ENCODE data around the gene NUMB. TPM values are rescaled to one million over a fixed set of nuclear protein-coding genes. Genes with fewer than 3 reads are reported as not detected.

The NUMB gene
- total RNA-seq, 1 experiment from 2014 or later: 46.5 TPM

GRCh38 chr14:73325063-73325462, 133.3 kb downstream of the NUMB start:
- Histone ChIP-seq H3K9ac (ENCODE audit: extremely low read depth, insufficient read length, low read length) (no peak overlapping the region), H4K5ac (ENCODE audit: insufficient read length, low read depth, low read length) (no peak overlapping the region), H3K4me2 (ENCODE audit: insufficient read depth, insufficient read length, low read length) (no peak overlapping the region), H2BK120ac (ENCODE audit: low read depth, low read length, poor library complexity, severe bottlenecking) (no peak overlapping the region), H3K4me1 (ENCODE audit: insufficient read depth, low read length) (peaks cover 4% of the 10 kb centered on the region), H3K18ac (ENCODE audit: insufficient read length, low read depth, low read length) (no peak overlapping the region), H3K79me1 (ENCODE audit: insufficient read depth, low read depth, low read length, poor library complexity, severe bottlenecking) (no peaks in the 10 kb centered on the region), H3K23ac (ENCODE audit: insufficient read length, low read depth, low read length) (no peak overlapping the region), H2AK5ac (ENCODE audit: insufficient read length, low read length) (no peak overlapping the region), H3K23me2 (ENCODE audit: insufficient read length, low read depth, low read length, poor library complexity, severe bottlenecking) (no peaks in the 10 kb centered on the region), H4K91ac (ENCODE audit: insufficient read length, low read depth, low read length) (no peak overlapping the region), H3K56ac (ENCODE audit: insufficient read length, low read depth, low read length) (no peak overlapping the region), H2BK5ac (ENCODE audit: insufficient read length, low read length) (no peak overlapping the region), H2BK15ac (ENCODE audit: low read depth, low read length) (no peak overlapping the region), H3K4ac (ENCODE audit: low read depth, low read length) (no peak overlapping the region), H4K8ac (replicated peaks; ENCODE audit: insufficient read length, low read depth, low read length) (no peak overlapping the region), H3K27ac (ENCODE audit: insufficient read length, low read depth, low read length) (no peak overlapping the region), H4K20me1 (ENCODE audit: control insufficient read depth, insufficient read depth, insufficient read length) (no peaks in the 10 kb centered on the region), H2BK12ac (ENCODE audit: insufficient read length, low read depth, low read length) (no peak overlapping the region), H2BK20ac (ENCODE audit: low read depth, low read length, poor library complexity, severe bottlenecking) (no peak overlapping the region), H3T11ph (ENCODE audit: low read length) (no peak overlapping the region), H2AFZ (ENCODE audit: low read length) (no peak overlapping the region), H3K27me3 (ENCODE audit: insufficient read depth, low read length) (no peaks in the 10 kb centered on the region), H3K14ac (ENCODE audit: insufficient read depth, low read length) (no peak overlapping the region), H3K79me2 (ENCODE audit: insufficient read depth, low read length) (no peaks in the 10 kb centered on the region), H3K9me3 (ENCODE audit: control insufficient read depth, low read depth, low read length) (no peaks in the 10 kb centered on the region)
- Mint-ChIP-seq H3K36me3 (ENCODE audit: insufficient read depth in 1 of 3, low read depth in 3 of 3) (peaks cover 0 to 2% (median 0%) of the 10 kb centered on the region in 3 experiments; a peak in 1 of 7 replicates), H3K4me1 (peaks cover 28 to 32% of the 10 kb centered on the region in 2 experiments), H3K9me3 (no peaks in the 10 kb centered on the region), H3K27ac (peak overlapping the region in 2 of 3 experiments; percentile 61 to 86; a peak in 1 of 7 replicates), H3K27me3 (ENCODE audit: low read depth) (no peaks in the 10 kb centered on the region), H3K4me3 (no peak overlapping the region)
- WGBS (ENCODE audit: extremely low coverage, insufficient read length, low lambda C conversion rate): no CpG with 5 or more reads among the region's 1 CpG
- DNase-seq: no peak
- no peak for TF ChIP-seq CTCF (conservative IDR thresholded peaks at IDR 0.05)
